T-helper 22 cell (primary cell): Measurements from ENCODE around the gene PLEKHG3.

ENCODE experiments used
- DNase-seq: peaks from one replicate; pipeline ENCODE4 v3.0.0-alpha.2; 2020; ENCODE audit warnings: low read depth

The PLEKHG3 gene

DNA sequence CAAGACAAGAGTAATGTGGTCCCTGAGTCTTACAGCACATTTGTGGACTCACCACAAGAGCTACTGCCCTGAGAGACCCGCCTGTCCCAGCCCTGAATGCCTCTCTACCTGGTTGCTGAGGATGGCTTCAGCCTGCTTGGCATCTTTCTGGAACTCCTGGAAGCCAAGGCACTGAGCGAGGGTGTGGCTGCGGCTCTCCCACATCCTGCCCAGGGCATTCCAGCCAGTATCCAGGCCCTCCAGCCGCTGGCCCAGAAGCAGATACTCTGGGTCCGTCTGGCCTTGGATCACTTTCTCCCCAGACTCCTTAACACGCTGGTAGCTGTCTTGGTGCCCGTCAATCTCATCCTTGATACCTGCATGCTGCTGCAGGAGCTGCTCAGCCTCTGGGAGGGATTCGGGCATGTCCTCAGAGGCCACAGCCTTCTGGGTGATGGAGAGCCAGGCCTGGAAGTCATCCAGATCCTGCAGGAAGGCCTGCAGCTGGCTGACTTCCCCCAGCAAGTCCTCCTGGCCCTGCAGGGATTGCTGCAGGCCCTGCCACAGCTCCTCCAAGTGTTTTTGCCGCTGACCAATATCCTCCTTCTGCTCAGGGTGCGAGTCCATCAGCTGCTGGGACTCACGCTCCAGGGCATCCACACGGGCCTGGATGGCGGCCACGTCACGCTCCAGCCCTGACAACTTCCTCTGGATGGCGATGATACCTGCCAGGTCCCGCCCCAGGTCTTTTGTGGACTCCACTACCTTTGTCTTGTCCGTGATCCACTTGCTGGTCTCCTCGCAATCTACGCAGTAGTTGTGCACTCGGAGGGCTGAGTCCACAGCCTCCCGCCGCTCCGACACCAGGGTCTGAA lies 82.3 kb downstream of the PLEKHG3 start:
- DNase-seq, result no peak

DNA sequence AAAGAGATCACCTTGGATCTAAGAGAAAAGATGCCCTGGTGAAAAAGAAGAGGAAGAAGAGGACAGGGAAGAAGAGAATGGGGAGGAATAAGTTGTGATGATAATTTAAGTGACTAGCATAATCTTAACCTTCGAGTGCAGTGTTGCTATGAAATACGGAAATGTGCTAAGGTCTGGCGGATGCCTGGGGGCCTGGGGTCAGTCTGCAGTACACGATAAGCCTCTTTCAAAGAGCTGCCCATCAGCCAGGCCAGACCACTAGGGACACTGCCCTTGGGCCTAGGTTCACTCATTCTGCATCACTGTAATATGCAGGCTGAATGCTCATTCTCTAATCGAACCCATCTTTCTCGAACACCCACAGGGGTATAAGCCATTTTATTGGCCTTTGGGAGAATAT lies 83.4 kb downstream of the PLEKHG3 start:
- no peak for DNase-seq

DNA sequence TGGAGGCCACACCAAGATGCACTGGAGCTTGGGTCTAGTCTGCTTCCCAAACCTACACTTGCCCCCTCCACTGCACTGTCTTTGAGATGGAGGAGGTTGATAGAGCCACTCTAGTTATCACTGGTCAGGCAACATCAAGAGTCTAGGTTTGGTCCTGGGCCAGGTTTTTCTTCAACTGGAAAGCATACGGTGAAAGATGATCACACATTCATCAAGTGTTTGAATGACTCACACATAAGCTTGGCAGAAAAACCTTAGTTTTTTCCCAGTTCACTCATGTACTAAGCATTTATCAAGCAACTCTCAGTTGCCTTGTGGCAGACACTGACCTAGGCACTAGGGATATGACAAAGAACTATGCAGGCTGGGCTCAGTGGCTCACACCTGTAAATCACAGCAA lies 84.5 kb downstream of the PLEKHG3 start:
- no peak for DNase-seq

DNA sequence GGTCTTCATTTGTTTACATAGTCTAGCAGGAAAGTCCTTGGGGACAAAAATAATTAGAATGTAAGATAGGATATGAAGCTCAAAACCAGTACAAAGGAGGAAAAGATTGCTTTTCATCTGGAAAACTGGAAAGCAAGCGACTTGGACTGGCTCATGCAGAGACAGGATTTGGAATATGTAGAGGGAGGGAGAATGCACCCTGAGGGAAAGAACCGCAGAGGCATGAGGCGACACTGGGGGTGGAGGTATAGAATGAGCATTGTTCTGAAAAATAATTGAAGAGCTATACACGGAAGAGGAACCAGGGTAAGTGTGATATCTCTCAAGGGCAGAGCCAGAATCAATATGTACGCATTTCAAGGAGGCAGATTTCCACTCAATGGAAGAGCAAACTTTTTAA lies 85.5 kb downstream of the PLEKHG3 start:
- DNase-seq, result no peak

DNA sequence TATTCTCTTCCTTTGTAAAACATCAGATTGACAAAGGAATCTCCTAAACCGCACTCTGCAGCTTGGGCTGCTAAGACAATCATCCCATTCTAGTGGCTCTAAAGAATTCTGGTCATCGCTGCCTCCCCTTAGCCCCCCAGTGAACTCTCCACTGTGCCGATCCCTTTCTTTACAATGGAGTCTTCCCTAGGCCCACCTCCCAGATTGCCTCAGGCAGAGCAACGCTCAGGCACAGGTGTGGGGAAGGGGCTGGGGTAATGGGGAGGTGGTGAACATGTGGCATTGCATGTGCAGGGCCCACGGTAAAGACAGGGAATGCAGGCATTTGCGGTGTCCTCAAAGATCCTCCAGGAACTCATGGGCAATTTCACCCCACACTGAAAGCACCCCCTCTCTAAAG lies 86.3 kb downstream of the PLEKHG3 start:
- no peak for DNase-seq

DNA sequence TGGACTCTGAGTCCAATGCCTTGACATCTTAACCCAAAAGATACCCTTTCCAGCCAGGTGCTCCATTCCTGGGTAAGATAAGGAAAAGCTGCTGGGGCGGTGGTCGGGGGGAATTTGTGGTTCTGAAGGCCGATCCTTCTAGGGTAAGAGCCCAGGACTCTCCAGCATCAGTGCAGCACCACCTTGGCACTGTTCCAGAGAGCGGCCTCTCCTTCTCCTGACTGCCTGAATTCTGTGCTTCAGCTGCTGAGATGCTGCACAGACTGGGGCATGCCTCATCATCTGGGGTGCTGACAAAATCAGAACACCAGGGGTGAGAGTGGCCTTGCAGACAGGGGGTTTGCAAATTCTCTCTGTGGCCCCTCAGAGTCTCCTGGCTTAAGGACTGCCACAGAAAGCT lies 88.0 kb downstream of the PLEKHG3 start:
- DNase-seq, result no peak

DNA sequence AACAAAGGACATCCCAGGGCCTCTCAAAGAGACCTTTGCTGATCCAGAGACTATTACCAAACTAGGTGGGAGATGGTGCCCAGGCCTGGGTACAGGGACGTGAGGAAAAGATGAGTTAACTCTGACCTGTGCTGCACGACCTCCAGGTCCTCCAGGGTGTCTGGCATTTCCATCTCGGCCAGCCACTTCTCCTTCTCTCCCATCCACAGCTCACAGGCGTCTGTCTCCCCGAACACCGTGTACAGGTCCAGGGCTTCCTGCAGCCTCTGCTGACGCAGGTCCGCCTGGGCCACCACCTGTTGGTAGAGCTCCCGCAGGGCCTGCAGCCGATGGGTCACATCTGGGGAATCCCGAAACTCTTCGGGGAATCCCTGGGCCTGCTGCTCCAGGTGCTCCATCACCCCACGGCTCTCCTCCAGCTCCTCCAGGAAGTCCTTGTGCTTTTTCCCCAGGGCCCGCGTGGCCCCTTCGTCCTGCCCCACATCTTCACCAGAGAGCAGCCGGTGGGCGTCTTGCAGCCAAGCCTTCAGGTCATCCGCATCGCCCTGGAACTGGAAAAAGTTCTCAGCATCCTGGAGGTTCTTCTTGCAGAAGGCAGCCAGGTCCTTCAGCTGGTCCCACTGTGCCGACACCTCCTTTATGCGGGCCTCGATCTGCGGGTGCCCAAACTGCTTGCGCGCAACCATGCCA lies 88.8 kb downstream of the PLEKHG3 start:
- DNase-seq, result no peak

DNA sequence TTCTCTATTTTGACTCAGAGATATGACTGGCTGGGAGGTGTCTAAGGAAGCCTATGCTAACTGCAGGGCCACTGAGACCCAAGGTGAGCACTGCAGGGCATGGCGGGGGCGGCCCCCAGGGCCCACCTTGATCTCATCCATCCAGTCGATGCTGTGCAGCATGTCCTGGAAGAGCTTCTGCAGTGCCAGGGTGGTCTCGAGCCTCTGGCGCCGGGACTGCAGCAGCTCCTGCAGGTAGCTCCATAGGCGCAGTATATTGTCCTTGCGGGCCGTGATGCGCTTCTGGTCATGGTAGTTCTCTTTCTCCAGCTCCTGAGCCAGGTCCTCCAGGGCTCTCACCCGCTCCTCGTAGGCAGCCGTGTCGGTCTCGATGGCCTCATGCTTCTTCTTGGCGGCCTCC lies 91.0 kb downstream of the PLEKHG3 start:
- no peak for DNase-seq

DNA sequence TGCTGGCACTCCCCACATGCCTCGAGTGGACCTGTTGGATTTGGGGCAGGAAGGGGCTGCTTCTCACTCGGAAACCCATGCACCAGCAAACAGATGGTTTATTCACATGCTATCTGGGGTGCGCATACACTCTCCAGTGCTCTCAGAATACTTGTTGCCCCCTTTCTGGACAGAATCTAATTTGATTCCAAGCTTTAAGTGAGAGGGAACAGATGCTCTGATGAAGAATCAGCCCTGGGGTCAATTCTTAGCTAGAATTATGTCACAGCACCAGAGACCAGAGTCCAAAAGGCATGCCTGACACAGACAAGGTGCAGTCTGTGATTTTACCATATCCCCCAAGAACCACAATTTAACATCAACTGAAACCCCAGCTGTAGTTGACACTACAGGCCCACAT lies 91.7 kb downstream of the PLEKHG3 start:
- no peak for DNase-seq

DNA sequence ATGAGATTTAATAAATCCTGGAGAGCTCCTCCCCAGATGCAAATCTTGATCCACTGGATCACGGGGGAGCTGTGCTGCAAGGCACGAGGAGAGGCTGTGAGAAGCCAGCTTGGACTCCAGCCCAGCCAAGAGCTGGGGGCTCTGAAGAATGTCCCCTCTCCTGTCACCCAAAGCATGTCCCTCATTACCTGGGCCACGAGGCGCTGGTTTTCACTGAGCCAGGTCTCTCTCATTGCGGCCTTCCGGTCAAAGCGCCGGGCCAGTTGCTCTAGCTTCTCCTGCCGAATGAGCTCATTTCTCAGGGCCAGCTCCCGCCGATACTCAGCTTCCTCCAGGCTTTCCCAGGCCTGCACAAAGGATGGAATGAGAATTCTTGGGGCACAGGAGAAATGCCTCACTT lies 92.1 kb downstream of the PLEKHG3 start:
- DNase-seq, result no peak

DNA sequence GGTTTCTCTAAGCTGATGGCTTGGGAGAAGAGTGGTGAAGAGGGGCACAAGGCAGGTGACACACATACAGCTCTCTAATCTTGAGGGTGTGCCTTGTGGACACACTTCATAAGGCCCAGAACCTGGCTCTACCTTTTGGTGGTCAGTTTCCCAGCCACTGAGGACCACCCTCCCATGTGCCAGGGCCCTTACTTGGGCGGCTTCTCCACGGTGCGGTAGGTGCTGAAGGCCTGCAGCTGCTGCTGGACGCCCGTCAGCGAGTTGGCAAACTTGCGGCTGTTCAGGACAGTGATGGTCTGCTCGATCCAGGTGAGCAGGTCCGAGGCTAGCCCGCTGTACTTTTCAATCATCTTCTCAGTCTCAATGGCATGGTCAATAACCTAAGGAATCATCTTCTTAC lies 95.3 kb downstream of the PLEKHG3 start:
- DNase-seq, result no peak
